AML-193 (cell line): ENCODE data around the gene CKM.
"Not testable (repeated sequence)": the region's sequence is repeated elsewhere in the genome, so short reads cannot be mapped to it uniquely, and the experiment has no call there.

ENCODE experiments used
- DNase-seq, 2 experiments: peaks; one replicate each; lab custom pipeline; 2025; lab: John Stamatoyannopoulos, UW

CKM gene

GRCh38 chr19:45320997-45321775, 1.5 kb downstream of the CKM start:
- DNase-seq: no peak

- no peak for DNase-seq
Observed at GRCh38 chr19:45315304-45315703, 7.4 kb downstream of the CKM start.

DNA sequence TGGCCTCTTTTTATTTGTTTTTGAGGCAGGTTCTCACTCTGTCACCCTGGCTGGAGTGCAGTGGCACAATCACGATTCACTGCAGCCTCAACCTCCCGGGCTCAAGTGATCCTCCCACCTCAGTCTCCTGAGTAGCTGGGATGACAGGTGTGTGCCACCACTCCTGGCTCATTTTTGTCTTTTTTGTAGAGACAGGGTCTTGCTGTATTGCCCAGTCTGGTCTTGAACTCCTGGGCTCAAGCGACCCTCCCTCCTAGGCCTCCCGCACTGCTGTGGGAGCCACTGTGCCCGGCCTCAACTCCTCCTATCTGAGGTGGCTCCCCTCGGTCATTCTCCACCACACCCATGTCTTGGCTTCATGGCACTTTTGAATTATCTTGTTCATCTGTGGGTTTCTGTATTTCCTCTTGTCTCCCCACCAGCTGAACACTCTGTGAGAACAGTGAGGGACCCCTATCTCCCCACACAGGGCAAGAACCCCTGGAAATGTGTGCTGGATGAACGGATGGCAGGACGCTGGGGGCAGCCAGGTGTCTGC, 7.9 kb downstream of the CKM start:
- DNase-seq: no peak

DNA sequence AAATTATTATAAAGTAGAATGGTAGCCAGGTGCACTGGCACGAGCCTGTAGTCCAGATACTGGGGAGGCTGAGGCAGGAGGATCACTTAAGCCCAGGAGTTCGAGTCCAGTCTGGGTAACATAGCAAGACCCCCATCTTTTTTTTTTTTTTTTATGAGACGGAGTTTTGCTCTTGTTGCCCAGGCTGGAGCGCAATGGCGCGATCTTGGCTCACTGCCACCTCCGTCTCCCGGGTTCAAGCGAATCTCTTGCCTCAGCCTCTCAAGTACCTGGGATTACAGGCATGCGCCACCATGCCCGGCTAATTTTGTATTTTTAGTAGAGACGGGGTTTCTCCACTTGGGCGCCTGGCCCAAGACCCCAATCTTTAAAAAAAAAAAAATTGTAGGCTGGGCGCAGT, 10.4 kb downstream of the CKM start:
- DNase-seq: not testable (repeated sequence)

- no peak for DNase-seq
Observed at GRCh38 chr19:45311621-45312020, 11.1 kb downstream of the CKM start.

DNA sequence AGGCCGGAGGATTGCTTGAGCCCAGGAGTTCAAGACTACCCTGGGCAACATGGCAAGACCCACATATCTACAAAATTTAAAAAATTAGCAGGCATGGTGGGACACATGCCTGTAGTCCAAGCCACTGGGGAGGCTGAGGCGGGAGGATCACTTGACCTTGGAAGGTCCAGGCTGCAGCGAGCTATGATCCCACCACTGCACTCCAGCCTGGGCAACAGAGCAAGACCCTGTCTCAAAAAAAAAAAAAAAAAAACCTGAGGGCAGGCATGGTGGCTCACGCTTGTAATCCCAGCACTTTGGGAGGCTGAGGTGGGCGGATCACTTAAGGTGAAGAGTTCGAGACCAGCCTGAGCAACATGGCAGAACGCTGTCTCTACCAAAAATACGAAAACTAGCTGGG, 13.4 kb downstream of the CKM start:
- not testable (repeated sequence) for DNase-seq

DNA sequence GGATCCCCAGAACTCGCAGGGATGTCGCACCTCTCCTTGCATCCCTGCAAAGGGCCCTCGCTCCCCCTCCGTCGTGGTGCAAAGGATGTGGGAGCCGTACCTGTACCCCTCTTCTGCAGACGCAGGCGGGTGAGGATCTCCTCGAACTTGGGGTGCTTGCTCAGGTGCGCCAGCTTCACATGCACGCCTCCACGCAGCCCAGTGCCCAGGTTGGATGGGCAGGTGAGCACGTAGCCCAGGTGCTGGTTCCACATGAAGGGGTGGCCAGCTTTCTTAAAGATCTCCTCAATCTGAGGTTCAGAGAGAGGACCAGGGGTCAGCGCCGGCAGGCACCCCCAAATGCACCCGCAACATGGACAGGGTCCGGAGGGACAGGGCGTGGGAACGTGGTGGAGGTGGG, 15.3 kb downstream of the CKM start:
- DNase-seq: no peak

GRCh38 chr19:45306518-45307027, 16.1 kb downstream of the CKM start:
- no peak for DNase-seq

- DNase-seq: no peak
Observed at GRCh38 chr19:45306040-45306439, 16.6 kb downstream of the CKM start.

GRCh38 chr19:45305421-45305820, 17.3 kb downstream of the CKM start:
- DNase-seq: no peak

DNA sequence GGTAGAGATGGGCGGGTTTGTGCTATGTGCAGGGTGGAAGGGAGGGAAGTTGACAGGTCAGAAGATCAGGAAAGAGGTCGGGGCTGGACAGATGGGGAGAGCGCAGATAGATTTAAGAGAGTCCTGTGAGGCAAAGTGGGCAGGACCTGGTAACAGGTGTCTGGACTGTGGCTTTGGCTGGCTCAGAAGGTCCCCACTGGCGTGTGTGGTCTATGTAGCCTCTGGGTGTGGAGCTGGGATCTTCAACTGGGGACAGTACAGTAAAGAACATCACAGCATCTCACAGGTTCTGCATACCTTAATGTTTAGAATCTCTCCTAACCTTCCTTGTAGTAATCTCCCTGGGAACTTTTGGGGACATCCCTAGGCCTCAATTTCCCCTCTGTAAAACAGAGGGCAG, 17.7 kb downstream of the CKM start:
- no peak for DNase-seq

DNA sequence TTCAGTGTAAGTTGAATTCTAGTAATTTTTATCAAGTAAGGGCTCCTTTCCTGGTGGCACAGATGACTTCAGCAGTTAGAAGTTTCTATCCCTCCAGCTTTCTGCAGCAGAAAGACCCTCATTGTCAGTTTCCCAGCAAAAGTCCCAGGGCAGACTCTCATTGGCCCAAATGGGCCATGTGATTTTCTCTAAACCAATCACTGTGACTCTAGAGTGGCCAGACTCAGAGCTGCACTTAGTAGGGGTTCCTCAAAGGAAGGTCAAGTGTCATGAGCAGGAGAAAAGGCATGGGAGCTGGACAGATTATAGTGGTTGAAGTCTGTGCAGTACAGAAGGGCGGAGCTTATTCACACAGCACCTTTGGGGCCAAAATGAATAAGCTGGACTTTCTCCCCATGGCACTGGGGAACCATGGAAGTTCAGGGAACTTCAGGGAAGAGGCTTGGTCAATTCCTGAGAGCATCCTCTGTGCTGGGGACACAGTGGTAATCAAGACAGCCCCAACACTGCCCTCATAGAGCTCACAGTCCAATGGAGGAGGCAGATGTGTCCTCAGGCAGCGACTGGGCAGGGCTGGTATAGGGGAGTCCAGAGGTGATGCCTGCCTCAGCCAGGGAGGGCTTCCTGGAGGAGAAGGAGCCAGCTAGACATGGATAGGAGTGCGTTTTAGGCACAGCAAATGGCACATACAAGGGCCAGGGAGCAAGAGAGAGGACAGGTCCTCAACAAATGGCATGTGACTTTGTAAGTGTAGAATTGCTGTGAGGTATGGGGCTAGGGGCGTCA, 18.3 kb downstream of the CKM start:
- DNase-seq: no peak

GRCh38 chr19:45303269-45304060, 19.2 kb downstream of the CKM start:
- DNase-seq: no peak

DNA sequence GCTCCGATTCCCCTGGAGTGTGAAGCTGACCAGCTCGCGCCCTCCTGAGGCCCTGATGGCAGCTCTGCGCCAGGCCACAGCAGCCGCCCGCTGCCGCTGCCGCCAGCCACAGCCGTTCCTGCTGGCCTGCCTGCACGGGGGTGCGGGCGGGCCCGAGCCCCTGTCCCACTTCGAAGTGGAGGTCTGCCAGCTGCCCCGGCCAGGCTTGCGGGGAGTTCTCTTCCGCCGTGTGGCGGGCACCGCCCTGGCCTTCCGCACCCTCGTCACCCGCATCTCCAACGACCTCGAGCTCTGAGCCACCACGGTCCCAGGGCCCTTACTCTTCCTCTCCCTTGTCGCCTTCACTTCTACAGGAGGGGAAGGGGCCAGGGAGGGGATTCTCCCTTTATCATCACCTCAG, 20.3 kb downstream of the CKM start:
- no peak for DNase-seq

DNA sequence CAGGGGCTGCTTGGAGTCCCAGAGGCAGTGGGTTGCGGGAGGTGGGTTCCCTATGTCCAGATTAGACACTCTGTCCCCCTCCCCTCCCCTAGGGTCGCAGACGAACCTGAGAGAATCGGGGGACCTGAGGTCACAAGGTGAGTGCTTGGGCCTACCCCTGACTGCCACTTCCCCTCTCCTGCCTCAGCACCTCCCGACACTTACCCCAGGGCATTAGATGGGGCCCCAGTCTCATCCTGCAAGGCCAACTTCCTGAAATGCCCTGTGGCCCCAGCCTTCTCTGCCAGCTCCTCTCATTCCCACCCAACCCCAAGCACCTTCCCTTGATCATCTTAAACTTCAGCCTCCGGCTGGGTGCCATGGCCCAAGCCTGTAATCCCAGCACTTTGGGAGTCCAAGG, 23.0 kb downstream of the CKM start:
- no peak for DNase-seq

DNA sequence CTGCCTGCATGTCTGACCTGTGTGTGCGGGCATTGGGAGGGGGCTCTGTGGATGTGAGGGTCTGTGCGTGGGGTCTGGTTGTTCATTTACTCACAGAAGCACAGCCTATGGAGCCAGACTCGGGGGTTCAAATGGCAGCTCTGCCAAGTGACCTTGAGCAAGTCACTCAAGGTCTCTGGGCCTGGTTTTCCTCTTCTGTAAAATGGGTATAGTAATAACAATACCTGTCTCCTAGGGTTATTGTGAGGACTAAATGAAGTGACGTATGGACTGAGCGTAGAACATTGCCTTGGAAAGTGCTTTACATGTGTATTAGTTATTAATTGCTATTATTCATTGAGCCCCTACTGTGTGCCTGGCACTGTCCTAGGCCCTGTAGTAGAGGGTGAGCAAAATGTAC, 24.4 kb downstream of the CKM start:
- no peak for DNase-seq

- DNase-seq: no peak
Observed at GRCh38 chr19:45297674-45298073, 25.0 kb downstream of the CKM start.

DNA sequence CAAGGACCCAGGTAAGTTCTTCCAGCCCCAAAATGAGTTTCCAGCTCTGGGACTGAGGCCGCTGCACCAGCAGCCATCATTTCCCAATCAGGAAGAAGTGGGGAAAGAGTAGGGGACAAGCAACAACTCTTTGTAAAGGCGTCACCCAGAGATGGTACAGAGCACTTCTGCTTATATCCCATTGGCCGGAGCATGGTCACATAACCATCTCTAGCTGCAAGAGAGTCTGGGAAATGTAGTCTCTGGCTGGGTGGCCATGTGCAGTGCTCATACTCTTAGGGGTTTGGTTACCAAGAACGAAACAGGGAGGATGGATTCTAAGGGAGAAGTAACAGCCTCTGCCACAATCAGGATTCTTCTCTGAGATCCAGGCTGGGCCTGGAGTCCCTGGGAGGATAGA, 26.3 kb downstream of the CKM start:
- DNase-seq: no peak

DNA sequence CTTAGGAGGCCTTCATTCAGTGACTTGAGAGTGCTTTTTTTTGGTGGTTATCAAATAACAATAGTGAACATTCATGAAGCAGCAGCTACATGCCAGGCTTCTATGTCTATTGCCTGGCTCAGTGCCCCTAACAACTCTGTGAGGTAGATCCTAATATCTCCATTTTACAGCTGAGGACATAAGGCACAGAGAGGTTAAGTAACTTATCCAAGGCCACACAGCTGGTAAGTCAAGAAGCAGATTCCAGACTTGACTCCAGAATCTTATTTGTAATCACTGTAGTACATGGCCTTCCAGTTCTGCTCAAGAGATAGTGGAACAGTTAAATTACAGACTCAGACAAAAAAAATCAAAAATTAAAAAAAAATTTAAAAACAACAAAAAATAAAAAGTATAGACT, 26.8 kb downstream of the CKM start:
- no peak for DNase-seq

- DNase-seq: no peak
Observed at GRCh38 chr19:45294291-45295029, 28.2 kb downstream of the CKM start.

- DNase-seq: no peak
Observed at GRCh38 chr19:45293682-45294081, 29.0 kb downstream of the CKM start.

- no peak for DNase-seq
Observed at GRCh38 chr19:45291834-45292233, 30.8 kb downstream of the CKM start.
